ENCODE measurements around the gene PLCH1.

DNA sequence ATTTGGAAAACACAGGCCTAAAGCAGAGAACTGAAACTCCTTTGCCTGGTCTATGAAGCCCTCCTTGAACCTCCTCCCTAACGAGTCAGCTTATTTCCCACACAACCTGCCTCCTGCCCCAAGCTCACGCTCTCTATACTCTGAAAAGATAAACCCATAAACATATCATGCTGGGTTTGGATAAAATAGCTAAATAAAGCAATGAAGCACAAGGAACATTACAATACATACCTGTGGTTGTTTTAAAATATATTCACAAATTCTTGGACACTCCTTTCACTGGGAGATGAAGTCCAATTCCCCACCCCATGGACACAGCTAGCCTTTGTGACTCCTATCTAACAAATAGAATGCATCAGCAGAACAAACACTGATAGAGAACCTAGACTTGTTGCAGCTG, 98.2 kb downstream of the PLCH1 start:
- TF ChIP-seq, protein P1, sequence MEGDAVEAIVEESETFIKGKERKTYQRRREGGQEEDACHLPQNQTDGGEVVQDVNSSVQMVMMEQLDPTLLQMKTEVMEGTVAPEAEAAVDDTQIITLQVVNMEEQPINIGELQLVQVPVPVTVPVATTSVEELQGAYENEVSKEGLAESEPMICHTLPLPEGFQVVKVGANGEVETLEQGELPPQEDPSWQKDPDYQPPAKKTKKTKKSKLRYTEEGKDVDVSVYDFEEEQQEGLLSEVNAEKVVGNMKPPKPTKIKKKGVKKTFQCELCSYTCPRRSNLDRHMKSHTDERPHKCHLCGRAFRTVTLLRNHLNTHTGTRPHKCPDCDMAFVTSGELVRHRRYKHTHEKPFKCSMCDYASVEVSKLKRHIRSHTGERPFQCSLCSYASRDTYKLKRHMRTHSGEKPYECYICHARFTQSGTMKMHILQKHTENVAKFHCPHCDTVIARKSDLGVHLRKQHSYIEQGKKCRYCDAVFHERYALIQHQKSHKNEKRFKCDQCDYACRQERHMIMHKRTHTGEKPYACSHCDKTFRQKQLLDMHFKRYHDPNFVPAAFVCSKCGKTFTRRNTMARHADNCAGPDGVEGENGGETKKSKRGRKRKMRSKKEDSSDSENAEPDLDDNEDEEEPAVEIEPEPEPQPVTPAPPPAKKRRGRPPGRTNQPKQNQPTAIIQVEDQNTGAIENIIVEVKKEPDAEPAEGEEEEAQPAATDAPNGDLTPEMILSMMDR (IDR thresholded peaks at IDR 0.05) = no peak
- TF ChIP-seq EZH2 (IDR thresholded peaks at IDR 0.05) = no peak

Data from neural progenitor cell (in vitro differentiated cells).